ENCODE data around the gene SLX4IP. TPM values are rescaled to one million over a fixed set of nuclear protein-coding genes. Genes with fewer than 3 reads are reported as not detected.

SLX4IP gene
- polyA plus RNA-seq, 1 experiment, result 2.8 TPM

DNA sequence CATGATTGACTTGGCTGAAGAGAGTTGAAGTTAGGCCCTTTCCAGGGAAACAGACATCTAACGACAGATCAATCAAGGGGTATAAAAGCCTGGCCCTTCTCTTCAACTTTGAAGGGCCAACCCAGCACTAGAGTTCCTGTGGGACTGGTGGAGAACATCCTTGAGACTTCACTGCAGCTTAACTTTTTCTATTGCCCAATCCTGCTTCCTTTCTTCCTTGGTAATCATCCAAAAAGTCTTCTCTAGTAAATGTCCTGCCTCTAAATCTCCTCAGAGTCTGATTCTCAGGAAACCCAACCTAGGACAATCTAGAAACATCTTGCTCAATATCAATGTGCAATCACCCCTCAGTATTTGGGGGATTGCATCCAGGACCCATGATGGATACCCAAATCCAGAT is 3.0 kb upstream of the SLX4IP start:
- ChIA-PET POLR2A (no interaction called here), CTCF (interaction anchor here (0.6 to 1.5 kb wide), 2 partner anchors 58 to 454 kb away, joined by 4 to 5 read pairs; no protein-coding TSS in a partner anchor)
- no peak overlapping the region for H3K27ac ChIP-seq (ENCODE audit: low read depth, low read length)
- H3K27me3 ChIP-seq (ENCODE audit: control insufficient read depth, insufficient read depth, low read length), result no peaks in the 10 kb centered on the region
- TF ChIP-seq, protein P1, sequence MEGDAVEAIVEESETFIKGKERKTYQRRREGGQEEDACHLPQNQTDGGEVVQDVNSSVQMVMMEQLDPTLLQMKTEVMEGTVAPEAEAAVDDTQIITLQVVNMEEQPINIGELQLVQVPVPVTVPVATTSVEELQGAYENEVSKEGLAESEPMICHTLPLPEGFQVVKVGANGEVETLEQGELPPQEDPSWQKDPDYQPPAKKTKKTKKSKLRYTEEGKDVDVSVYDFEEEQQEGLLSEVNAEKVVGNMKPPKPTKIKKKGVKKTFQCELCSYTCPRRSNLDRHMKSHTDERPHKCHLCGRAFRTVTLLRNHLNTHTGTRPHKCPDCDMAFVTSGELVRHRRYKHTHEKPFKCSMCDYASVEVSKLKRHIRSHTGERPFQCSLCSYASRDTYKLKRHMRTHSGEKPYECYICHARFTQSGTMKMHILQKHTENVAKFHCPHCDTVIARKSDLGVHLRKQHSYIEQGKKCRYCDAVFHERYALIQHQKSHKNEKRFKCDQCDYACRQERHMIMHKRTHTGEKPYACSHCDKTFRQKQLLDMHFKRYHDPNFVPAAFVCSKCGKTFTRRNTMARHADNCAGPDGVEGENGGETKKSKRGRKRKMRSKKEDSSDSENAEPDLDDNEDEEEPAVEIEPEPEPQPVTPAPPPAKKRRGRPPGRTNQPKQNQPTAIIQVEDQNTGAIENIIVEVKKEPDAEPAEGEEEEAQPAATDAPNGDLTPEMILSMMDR (IDR thresholded peaks at IDR 0.05; ENCODE audit: low read depth, low read length), result no peak
- H3K9me3 ChIP-seq (ENCODE audit: control insufficient read depth, insufficient read depth, low read length), result no peaks in the 10 kb centered on the region; the same call in 1 of the 2 replicates
- no peak overlapping the region for H3K4me3 ChIP-seq (ENCODE audit: low read depth, low read length)
- no peak for DNase-seq (ENCODE audit: low read depth, low spot score)

- H3K27me3 ChIP-seq (ENCODE audit: control insufficient read depth, insufficient read depth, low read length), result no peaks in the 10 kb centered on the region
- TF ChIP-seq, protein P1 (IDR thresholded peaks at IDR 0.05; ENCODE audit: low read depth, low read length), result no peak
- no peaks in the 10 kb centered on the region; the same call in 1 of the 2 replicates for H3K9me3 ChIP-seq (ENCODE audit: control insufficient read depth, insufficient read depth, low read length)
- DNase-seq (ENCODE audit: low read depth, low spot score), result no peak
- no peak overlapping the region for H3K27ac ChIP-seq (ENCODE audit: low read depth, low read length)
- CTCF ChIA-PET, result interaction anchor here (1.3 to 2.1 kb wide), 4 partner anchors 238 to 1110 kb away, joined by 5 to 8 read pairs (median 6); no protein-coding TSS in a partner anchor
- POLR2A ChIA-PET, result interaction anchor here (1.3 kb wide), 1 partner anchor 10 kb away, joined by 4 read pairs; no protein-coding TSS in a partner anchor
- peak overlapping the region; percentile 89 for H3K4me3 ChIP-seq (ENCODE audit: low read depth, low read length)
These were observed 2.0 kb upstream of the SLX4IP start for GRCh38 chr20:10433014-10433622.

DNA sequence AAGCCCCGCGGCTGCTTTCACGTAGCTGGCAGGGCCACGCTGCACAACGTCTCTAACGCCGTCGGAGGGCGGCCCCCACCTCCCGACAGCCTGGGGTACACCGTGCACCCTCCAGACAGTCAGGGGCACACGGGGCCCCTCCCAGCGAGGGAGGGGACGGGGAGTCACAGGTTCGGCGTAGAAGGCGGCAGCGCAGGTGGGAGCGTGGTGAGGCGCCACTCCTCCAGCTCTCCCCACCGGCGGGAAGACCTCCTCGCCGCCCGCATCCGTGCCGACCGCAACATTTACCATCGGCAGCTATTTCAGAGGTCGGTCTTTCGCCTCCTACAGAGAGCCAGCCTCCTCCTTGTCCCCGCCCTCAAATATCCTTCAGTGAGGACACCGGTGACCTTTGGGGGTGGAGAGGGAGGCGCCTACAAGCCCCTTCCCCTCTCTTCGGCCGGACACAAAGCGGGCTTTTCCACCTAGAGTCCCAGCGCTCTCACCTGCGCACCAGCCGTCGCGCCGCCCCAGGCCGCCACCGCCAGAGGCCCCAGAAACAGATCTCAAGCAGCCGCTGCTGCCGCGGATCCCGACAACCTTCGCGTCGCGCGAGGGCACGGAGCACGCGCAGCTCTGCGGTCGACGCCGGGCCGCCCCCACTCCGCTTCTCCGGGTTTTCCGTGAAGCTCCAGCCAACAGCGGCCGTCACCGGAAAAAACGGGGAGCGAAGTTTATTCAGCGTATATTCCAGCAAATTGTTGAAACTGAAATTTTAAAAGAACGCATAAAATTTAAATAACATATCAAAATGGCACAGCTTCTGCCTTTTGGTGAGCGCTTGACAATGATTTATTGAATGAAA is 1.3 kb upstream of the SLX4IP start, which contains the start of gene MKKS:
Gene MKKS (minus strand): TSS at position 600 of the 844 bp plus-strand sequence. CDS start 20,708 bp downstream, outside the sequence.
- DNase-seq (ENCODE audit: low read depth, low spot score), result peak; percentile 82
- TF ChIP-seq, protein P1 (IDR thresholded peaks at IDR 0.05; ENCODE audit: low read depth, low read length), result peak; percentile 29; the same call in 1 of the 2 replicates
- ChIA-PET CTCF (interaction anchor here (0.5 to 2.1 kb wide), 7 partner anchors 119 to 1109 kb away, joined by 3 to 8 read pairs (median 5); no protein-coding TSS in a partner anchor), POLR2A (interaction anchor here (1.2 to 2.0 kb wide), 6 partner anchors 9 to 783 kb away, joined by 3 to 13 read pairs (median 4); partner anchors contain the start of gene JAG1)
- Histone ChIP-seq H3K4me3 (ENCODE audit: low read depth, low read length) (peak within 1 kb of the TSS; percentile 89), H3K27me3 (ENCODE audit: control insufficient read depth, insufficient read depth, low read length) (no peaks in the 10 kb centered on the region), H3K9me3 (ENCODE audit: control insufficient read depth, insufficient read depth, low read length) (no peaks in the 10 kb centered on the region; the same call in 1 of the 2 replicates), H3K27ac (ENCODE audit: low read depth, low read length) (peak within 1 kb of the TSS; percentile 22)

DNA sequence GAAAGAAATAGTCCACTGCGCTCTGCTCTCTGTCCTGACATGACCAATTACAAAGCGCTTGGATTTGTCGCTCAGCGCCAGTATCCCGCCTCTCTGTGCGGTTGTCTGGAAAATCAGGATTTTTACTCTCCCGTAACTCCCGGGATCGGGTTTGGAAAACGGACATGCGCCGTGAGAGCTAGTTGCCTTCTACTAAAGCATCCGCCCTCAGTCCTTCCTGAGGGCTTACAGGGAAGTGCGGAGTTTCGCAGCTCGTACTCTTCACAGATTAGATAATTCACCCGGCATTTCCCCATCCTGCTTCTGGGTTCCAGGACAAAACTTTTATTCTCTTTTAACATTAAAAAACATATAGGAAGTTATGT is 656 bp upstream of the SLX4IP start:
- peak overlapping the region; percentile 22 for H3K27ac ChIP-seq (ENCODE audit: low read depth, low read length)
- H3K9me3 ChIP-seq (ENCODE audit: control insufficient read depth, insufficient read depth, low read length), result no peaks in the 10 kb centered on the region; the same call in 1 of the 2 replicates
- peak; percentile 98 for DNase-seq (ENCODE audit: low read depth, low spot score)
- ChIA-PET CTCF (interaction anchor here (0.5 to 2.1 kb wide), 8 partner anchors 77 to 1109 kb away, joined by 3 to 8 read pairs (median 4); no protein-coding TSS in a partner anchor), POLR2A (interaction anchor here (1.1 to 2.0 kb wide), 7 partner anchors 8 to 782 kb away, joined by 3 to 13 read pairs (median 3); partner anchors contain the start of gene JAG1)
- TF ChIP-seq, protein P1 (IDR thresholded peaks at IDR 0.05; ENCODE audit: low read depth, low read length), result no peak
- peak overlapping the region; percentile 89 for H3K4me3 ChIP-seq (ENCODE audit: low read depth, low read length)
- no peaks in the 10 kb centered on the region for H3K27me3 ChIP-seq (ENCODE audit: control insufficient read depth, insufficient read depth, low read length)
